ENCODE data around the gene RNF19B.

The RNF19B gene

DNA sequence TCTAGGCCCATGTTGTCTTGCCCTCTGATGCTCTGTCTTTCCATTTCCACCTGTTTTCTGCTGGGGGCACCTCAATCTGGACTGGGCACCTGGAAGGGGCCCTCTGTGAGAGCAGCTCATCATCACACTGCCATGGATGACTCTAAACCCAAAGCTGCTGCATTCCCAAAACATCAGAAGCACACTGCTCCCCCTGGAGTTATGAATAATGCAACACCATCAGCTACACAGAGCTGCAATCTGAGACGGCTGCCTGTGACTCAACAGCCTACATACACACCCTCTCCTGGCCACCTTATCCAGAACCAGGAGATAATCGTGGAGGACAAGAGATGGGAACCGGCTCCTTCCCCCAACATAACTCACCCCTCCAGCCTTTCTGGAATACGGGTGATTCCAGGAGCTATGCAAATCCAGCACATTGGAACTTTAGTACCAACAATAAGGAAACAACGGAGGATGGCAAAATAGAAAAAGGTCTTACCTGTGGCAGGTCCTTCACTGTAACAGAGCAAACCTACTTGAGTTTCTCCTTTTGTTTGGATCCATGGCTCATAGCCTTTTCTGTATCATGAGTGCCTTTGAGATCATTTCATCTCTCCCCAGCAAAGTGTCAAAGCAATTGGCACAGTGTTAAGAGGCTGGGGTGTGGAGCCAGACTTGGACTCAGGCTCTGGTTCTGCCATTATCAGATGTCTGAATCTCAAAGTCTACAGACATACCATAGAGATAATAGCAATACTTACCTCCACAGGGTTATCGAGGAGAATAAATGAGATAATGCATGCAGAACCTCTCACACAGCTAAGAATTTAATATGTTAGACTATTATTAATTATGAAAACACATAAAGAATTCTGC, 42.8 kb upstream of the RNF19B start:
- DNase-seq (ENCODE audit: insufficient read length, low spot score), result no peak
- TF ChIP-seq CTCF (IDR thresholded peaks at IDR 0.05; ENCODE audit: insufficient read depth, missing control alignments), result peak; percentile 33
- no peak for FAIRE-seq

DNA sequence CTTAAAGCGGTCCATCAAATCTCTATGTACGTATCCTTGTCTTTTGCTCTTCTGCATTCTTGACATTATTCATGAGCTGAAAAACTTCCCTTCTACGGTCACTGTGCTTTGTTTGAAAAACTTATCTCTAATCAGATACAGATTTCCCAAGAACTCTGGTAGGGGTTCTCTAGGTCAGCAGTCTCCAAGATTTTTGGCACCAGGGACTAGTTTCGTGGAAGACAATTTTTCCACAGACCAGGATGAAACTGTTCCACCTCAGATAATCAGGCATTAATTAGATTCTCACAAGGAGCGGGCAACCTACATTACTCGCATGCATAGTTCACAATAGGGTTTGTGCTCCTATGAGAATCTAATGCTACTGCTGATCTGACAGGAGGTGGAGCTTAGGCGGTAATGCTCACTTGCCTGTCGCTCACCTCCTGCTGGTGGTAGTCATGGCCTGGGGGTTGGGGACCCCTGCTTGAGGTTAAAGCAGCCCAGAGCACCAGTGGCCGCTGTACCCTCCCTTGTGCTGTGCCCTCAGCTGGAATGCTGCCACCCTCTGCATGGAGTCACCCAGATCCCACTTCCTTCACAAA, 41.3 kb upstream of the RNF19B start:
- DNase-seq (ENCODE audit: insufficient read length, low spot score), result no peak
- FAIRE-seq, result no peak
- TF ChIP-seq CTCF (IDR thresholded peaks at IDR 0.05; ENCODE audit: insufficient read depth, missing control alignments), result no peak

- FAIRE-seq, result no peak
Observed at GRCh38 chr1:33005117-33005837, 40.7 kb upstream of the RNF19B start.

DNA sequence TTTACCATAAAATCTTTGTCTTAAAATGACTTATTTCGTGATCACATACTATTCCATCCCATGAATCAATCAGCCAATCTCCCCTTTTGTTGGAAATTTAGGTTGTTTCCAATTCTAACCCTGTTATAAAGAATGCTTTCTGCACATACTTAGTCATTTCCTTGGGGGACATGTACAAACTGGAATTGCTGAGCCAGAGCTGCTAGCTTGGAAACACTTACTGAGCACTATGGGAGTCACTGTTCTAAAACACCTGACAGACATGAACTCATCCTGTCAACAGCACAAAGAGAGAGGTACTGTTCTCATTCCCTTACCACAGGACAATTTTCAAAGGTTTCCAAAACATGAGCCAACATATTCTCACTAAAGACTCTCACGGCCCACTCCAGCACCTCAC, 40.0 kb upstream of the RNF19B start:
- FAIRE-seq (no peak), DNase-seq (ENCODE audit: insufficient read length, low spot score) (no peak)
- no peak for TF ChIP-seq CTCF (IDR thresholded peaks at IDR 0.05; ENCODE audit: insufficient read depth, missing control alignments)

More at GRCh38 chr1:33005117-33005837, 40.7 kb upstream of the RNF19B start:
- no peak for DNase-seq (ENCODE audit: insufficient read length, low spot score)
- no peak for TF ChIP-seq CTCF (IDR thresholded peaks at IDR 0.05; ENCODE audit: insufficient read depth, missing control alignments)

GRCh38 chr1:33003657-33004056, 39.0 kb upstream of the RNF19B start:
- no peak for FAIRE-seq
- no peak for DNase-seq (ENCODE audit: insufficient read length, low spot score)
- no peak for TF ChIP-seq CTCF (IDR thresholded peaks at IDR 0.05; ENCODE audit: insufficient read depth, missing control alignments)

- no peak for FAIRE-seq
- no peak for TF ChIP-seq CTCF (IDR thresholded peaks at IDR 0.05; ENCODE audit: insufficient read depth, missing control alignments)
- DNase-seq (ENCODE audit: insufficient read length, low spot score), result no peak
Observed at GRCh38 chr1:33002006-33002405, 37.4 kb upstream of the RNF19B start.

Data from D721Med (cell line).